Stimulated activated CD4-positive, alpha-beta T cell treated with anti-CD3 and anti-CD28 coated beads, Interleukin-1b, Interleukin-23, amount 100 ng/mL, for 48 hours (primary cell): Measurements from ENCODE around the gene AUTS2.

Source experiments
- DNase-seq: peaks from one replicate; pipeline ENCODE4 v3.0.0-alpha.2; 2020

AUTS2 gene

DNA sequence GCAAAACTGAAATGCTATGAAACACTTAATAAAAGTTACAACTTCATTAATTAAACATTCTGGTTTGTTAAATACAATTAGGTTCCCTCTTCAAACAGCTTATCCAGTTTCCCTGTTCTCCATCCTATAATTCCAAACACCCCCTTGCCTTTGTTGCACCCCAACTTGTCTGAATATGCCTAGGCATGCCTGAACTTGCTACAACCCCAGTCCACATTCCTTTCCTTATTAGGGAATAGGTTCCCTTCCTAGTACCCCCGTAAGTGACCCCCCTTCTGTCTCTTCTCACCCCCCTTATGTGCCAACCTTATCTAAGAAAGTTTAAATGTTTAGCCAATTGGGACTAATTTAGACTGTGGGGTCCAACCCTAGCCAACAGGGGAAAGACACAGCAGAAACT is 1238.0 kb downstream of the AUTS2 start:
- no peak for DNase-seq

DNA sequence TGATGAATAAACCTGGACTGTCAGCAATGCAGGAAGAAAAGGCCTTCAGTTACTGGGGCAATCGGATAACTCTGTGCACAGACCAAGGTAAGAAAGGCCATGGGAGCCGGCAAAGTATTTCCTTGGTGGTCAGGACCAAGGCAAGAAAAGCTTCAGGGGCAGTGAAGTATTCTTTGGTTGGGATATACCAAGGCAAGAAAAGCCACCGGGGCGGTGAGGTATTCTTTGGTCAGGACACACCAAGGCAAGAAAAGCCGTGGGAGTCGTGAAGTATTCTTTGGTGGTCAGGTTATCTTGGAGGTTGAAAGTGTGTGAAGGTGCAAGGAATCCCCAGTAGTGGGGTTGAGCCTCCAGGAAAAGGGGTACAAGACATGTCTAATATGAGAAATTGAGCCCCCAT is 1238.7 kb downstream of the AUTS2 start:
- DNase-seq: no peak

DNA sequence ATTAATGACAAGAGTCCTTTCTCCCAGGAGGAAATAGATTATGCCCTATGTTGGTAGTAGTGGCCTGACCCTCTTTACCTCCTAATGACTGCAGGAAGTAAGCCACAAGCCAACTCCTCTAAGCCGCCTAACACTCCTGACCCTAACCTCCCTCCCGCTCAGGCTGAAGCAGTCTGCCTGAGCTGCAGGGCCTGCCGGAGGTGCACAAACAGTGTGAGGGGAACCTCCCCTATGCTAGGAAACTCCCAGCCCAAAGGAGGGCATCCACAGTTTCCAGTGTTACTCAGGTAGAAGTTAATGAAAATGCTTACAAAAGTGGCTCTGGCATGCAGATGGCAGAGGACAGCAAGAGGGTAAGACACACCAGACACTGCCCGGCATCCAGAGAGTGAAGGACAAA is 1239.3 kb downstream of the AUTS2 start:
- no peak for DNase-seq

GRCh38 chr7:70838292-70838907 is 1240.1 kb downstream of the AUTS2 start:
- no peak for DNase-seq
